Mucosa of rectum (tissue), 2 donors: ENCODE data around the gene TRIM8.
A peak's percentile ranks its signal among the peaks of the same experiment; 100 is the strongest.

Experiments
- H3K27ac ChIP-seq, 2 donors: one replicate each; pipeline ENCODE4 v1.7.0; 2013; ENCODE audit warnings: inconsistent platforms in 2 of 2, low read depth in 2 of 2, low read length in 2 of 2
- H3K27me3 ChIP-seq, 2 donors: one replicate each; pipeline ENCODE4 v1.7.0; 2013; ENCODE audit warnings: low read length in 2 of 2; ENCODE audit not compliant: control insufficient read depth in 2 of 2, insufficient read depth in 2 of 2
- H3K36me3 ChIP-seq, 2 donors: one replicate each; pipeline ENCODE4 v1.7.0; 2013; ENCODE audit warnings: low read length in 2 of 2; ENCODE audit not compliant: control insufficient read depth in 2 of 2, insufficient read depth in 2 of 2
- H3K4me1 ChIP-seq, 2 donors: one replicate each; pipeline ENCODE4 v1.7.0; 2013; ENCODE audit warnings: low read length in 2 of 2, mild to moderate bottlenecking in 1 of 2; ENCODE audit not compliant: control insufficient read depth in 2 of 2, insufficient read depth in 2 of 2
- H3K4me3 ChIP-seq, 2 donors: one replicate each; pipeline ENCODE4 v1.7.0; 2013; ENCODE audit warnings: low read length in 2 of 2
- H3K9ac ChIP-seq, 2 donors: one replicate each; pipeline ENCODE4 v1.7.0; 2013; ENCODE audit warnings: low read length in 2 of 2, low read depth in 1 of 2, mild to moderate bottlenecking in 1 of 2
- H3K9me3 ChIP-seq, 2 donors: one replicate each; pipeline ENCODE4 v1.7.0; 2013; ENCODE audit warnings: low read length in 2 of 2; ENCODE audit not compliant: control insufficient read depth in 2 of 2
- donor health status: healthy.
- donor health status: Normal muscosa, but diverticular disease.

The TRIM8 gene

GRCh38 chr10:102648889-102649796 lies 4.9 kb downstream of the TRIM8 start:
- peaks cover 11 to 15% of the 10 kb centered on the region in 2 donors for H3K36me3 ChIP-seq
- H3K9ac ChIP-seq: peak overlapping the region in 1 of 2 donors; percentile 9
- H3K4me3 ChIP-seq: peak overlapping the region; percentile 31 to 89
- H3K4me1 ChIP-seq: peaks cover 60 to 62% of the 10 kb centered on the region in 2 donors
- peak overlapping the region in 1 of 2 donors; percentile 58 for H3K27ac ChIP-seq
- H3K27me3 ChIP-seq: no peaks in the 10 kb centered on the region
- no peaks in the 10 kb centered on the region for H3K9me3 ChIP-seq

GRCh38 chr10:102649797-102650654 lies 5.7 kb downstream of the TRIM8 start:
- Histone ChIP-seq H3K27me3 (no peaks in the 10 kb centered on the region), H3K36me3 (peaks cover 18 to 21% of the 10 kb centered on the region in 2 donors), H3K9me3 (no peaks in the 10 kb centered on the region), H3K9ac (peak overlapping the region; percentile 5 to 9), H3K4me1 (peaks cover 57 to 62% of the 10 kb centered on the region in 2 donors), H3K27ac (peak overlapping the region in 1 of 2 donors; percentile 70), H3K4me3 (peak overlapping the region; percentile 31 to 89)

GRCh38 chr10:102650655-102651454 lies 6.6 kb downstream of the TRIM8 start:
- Histone ChIP-seq H3K36me3 (peaks cover 26 to 29% of the 10 kb centered on the region in 2 donors), H3K4me3 (no peak overlapping the region)

GRCh38 chr10:102651455-102652169 lies 7.3 kb downstream of the TRIM8 start:
- H3K9ac ChIP-seq: peak overlapping the region in 1 of 2 donors; percentile 19
- H3K4me3 ChIP-seq: no peak overlapping the region

More at GRCh38 chr10:102650655-102651454, 6.6 kb downstream of the TRIM8 start:
- Histone ChIP-seq H3K4me1 (peaks cover 57 to 62% of the 10 kb centered on the region in 2 donors), H3K27ac (peak overlapping the region in 1 of 2 donors; percentile 70), H3K27me3 (no peaks in the 10 kb centered on the region), H3K9me3 (no peaks in the 10 kb centered on the region), H3K9ac (peak overlapping the region in 1 of 2 donors; percentile 5)

GRCh38 chr10:102652170-102652916 lies 8.1 kb downstream of the TRIM8 start:
- no peak overlapping the region for H3K9ac ChIP-seq
- H3K4me3 ChIP-seq: no peak overlapping the region
- H3K36me3 ChIP-seq: peaks cover 40 to 41% of the 10 kb centered on the region in 2 donors
- H3K27me3 ChIP-seq: no peaks in the 10 kb centered on the region
- H3K27ac ChIP-seq: peak overlapping the region in 1 of 2 donors; percentile 70
- H3K4me1 ChIP-seq: peaks cover 50 to 58% of the 10 kb centered on the region in 2 donors
- no peaks in the 10 kb centered on the region for H3K9me3 ChIP-seq

More at GRCh38 chr10:102651455-102652169, 7.3 kb downstream of the TRIM8 start:
- peaks cover 33 to 36% of the 10 kb centered on the region in 2 donors for H3K36me3 ChIP-seq
- no peaks in the 10 kb centered on the region for H3K27me3 ChIP-seq
- peak overlapping the region in 1 of 2 donors; percentile 70 for H3K27ac ChIP-seq
- no peaks in the 10 kb centered on the region for H3K9me3 ChIP-seq
- H3K4me1 ChIP-seq: peaks cover 50 to 60% of the 10 kb centered on the region in 2 donors

GRCh38 chr10:102653060-102653459 lies 8.8 kb downstream of the TRIM8 start:
- Histone ChIP-seq H3K9me3 (no peaks in the 10 kb centered on the region), H3K27ac (no peak overlapping the region), H3K36me3 (peaks cover 37 to 38% of the 10 kb centered on the region in 2 donors), H3K27me3 (no peaks in the 10 kb centered on the region), H3K4me3 (no peak overlapping the region), H3K4me1 (peaks cover 49 to 57% of the 10 kb centered on the region in 2 donors), H3K9ac (no peak overlapping the region)

GRCh38 chr10:102654566-102654965 lies 10.3 kb downstream of the TRIM8 start:
- Histone ChIP-seq H3K4me1 (peaks cover 47 to 55% of the 10 kb centered on the region in 2 donors), H3K9me3 (no peaks in the 10 kb centered on the region), H3K27me3 (no peaks in the 10 kb centered on the region), H3K36me3 (peaks cover 34 to 42% of the 10 kb centered on the region in 2 donors), H3K4me3 (no peak overlapping the region), H3K9ac (no peak overlapping the region), H3K27ac (no peak overlapping the region)

- Histone ChIP-seq H3K36me3 (peaks cover 34 to 42% of the 10 kb centered on the region in 2 donors), H3K9me3 (no peaks in the 10 kb centered on the region), H3K27me3 (no peaks in the 10 kb centered on the region), H3K9ac (no peak overlapping the region), H3K4me3 (no peak overlapping the region), H3K27ac (no peak overlapping the region), H3K4me1 (peaks cover 44 to 52% of the 10 kb centered on the region in 2 donors)
Observed at GRCh38 chr10:102654969-102655368, 10.7 kb downstream of the TRIM8 start.
